WTC11 (cell line): ENCODE measurements around the gene MED26. TPM values are rescaled to one million over a fixed set of nuclear protein-coding genes. Genes with fewer than 3 reads are reported as not detected.

Experiments
- ATAC-seq: fragments of 200-7000 bp; cut with Tn5 transposase; 2 replicates; pipeline ENCODE4 v1.10.0; 2021; ENCODE audit warnings: mild to moderate bottlenecking, moderate library complexity
- CTCF ChIA-PET: fragments of 300-600 bp; sonication (Branson Sonifier 250); formaldehyde crosslinking; loops from one replicate; lab custom pipeline; 2021; ENCODE audit warnings: antibody characterized with exemption; lab: Charles Lee
- POLR2A ChIA-PET: fragments of 350-600 bp; sonication (Branson Sonifier 250); formaldehyde crosslinking; loops from one replicate; lab custom pipeline; 2021; ENCODE audit warnings: antibody characterized with exemption; lab: Charles Lee
- DNase-seq: peaks from one replicate; pipeline ENCODE4 v3.0.0; 2021; ENCODE audit warnings: low spot score
- H3K27ac Mint-ChIP-seq: 2 replicates; pipeline ENCODE4 v1.8.0; 2021; ENCODE audit warnings: mixed read lengths
- H3K27me3 Mint-ChIP-seq: 2 replicates; pipeline ENCODE4 v1.8.0; 2021; ENCODE audit warnings: low read depth, mild to moderate bottlenecking, moderate library complexity, mixed read lengths
- H3K36me3 Mint-ChIP-seq: 2 replicates; pipeline ENCODE4 v1.8.0; 2021; ENCODE audit warnings: mixed read lengths
- H3K4me1 Mint-ChIP-seq: 2 replicates; pipeline ENCODE4 v1.8.0; 2022; ENCODE audit warnings: mixed read lengths
- H3K4me3 Mint-ChIP-seq: 2 replicates; pipeline ENCODE4 v1.8.0; 2021; ENCODE audit warnings: mild to moderate bottlenecking, moderate library complexity, mixed read lengths
- H3K9me3 Mint-ChIP-seq: 2 replicates; pipeline ENCODE4 v1.8.0; 2021; ENCODE audit warnings: mixed read lengths
- ATF1 ChIP-seq: sonication (generic); formaldehyde crosslinking; IDR thresholded peaks from 2 replicates; pipeline ENCODE4 v1.8.1; 2023; ENCODE audit warnings: mild to moderate bottlenecking, moderate library complexity, missing genetic modification reagents
- CREB1 ChIP-seq: sonication (generic); formaldehyde crosslinking; IDR thresholded peaks from 2 replicates; pipeline ENCODE4 v1.8.0; 2023; ENCODE audit warnings: mild to moderate bottlenecking, missing genetic modification reagents
- EMX1 ChIP-seq: fragments of 250-450 bp; sonication (Bioruptor Pico); IDR thresholded peaks from 2 replicates; pipeline ENCODE4 v1.8.0; 2021; ENCODE audit warnings: mild to moderate bottlenecking
- FOXJ3 ChIP-seq: sonication (generic); formaldehyde crosslinking; IDR thresholded peaks from 2 replicates; pipeline ENCODE4 v1.9.0; 2021; ENCODE audit warnings: missing genetic modification reagents, mild to moderate bottlenecking, borderline replicate concordance
- GRHL2 ChIP-seq: fragments of 250-450 bp; sonication (Bioruptor Pico); IDR thresholded peaks from 2 replicates; pipeline ENCODE4 v1.8.0; 2022; ENCODE audit warnings: mild to moderate bottlenecking, moderate library complexity; ENCODE audit not compliant: insufficient replicate concordance, severe bottlenecking
- HMGXB4 ChIP-seq: sonication (generic); formaldehyde crosslinking; IDR thresholded peaks from 2 replicates; pipeline ENCODE4 v1.8.1; 2023; ENCODE audit warnings: mild to moderate bottlenecking, moderate library complexity, missing genetic modification reagents
- MXD4 ChIP-seq: fragments of 250-450 bp; sonication (Bioruptor Pico); IDR thresholded peaks from 2 replicates; pipeline ENCODE4 v1.8.0; 2021; ENCODE audit warnings: mild to moderate bottlenecking, moderate library complexity, borderline replicate concordance
- PRDM15 ChIP-seq: sonication (generic); formaldehyde crosslinking; IDR thresholded peaks from 2 replicates; pipeline ENCODE4 v1.8.0; 2022; ENCODE audit warnings: missing genetic modification reagents
- RELA ChIP-seq: sonication (generic); formaldehyde crosslinking; IDR thresholded peaks from 2 replicates; pipeline ENCODE4 v1.8.1; 2022; ENCODE audit warnings: missing genetic modification reagents, mild to moderate bottlenecking, borderline replicate concordance
- SMAD4 ChIP-seq: sonication (generic); formaldehyde crosslinking; IDR thresholded peaks from 2 replicates; pipeline ENCODE4 v1.8.0; 2022; ENCODE audit warnings: mild to moderate bottlenecking, missing genetic modification reagents
- STAT6 ChIP-seq: sonication (generic); formaldehyde crosslinking; conservative IDR thresholded peaks from 2 replicates; pipeline ENCODE4 v1.8.1; 2023; ENCODE audit warnings: mild to moderate bottlenecking, low read depth, missing genetic modification reagents, moderate library complexity
- TEAD1 ChIP-seq: sonication (generic); formaldehyde crosslinking; IDR thresholded peaks from 2 replicates; pipeline ENCODE4 v1.8.0; 2022; ENCODE audit warnings: mild to moderate bottlenecking, missing genetic modification reagents
- TEAD4 ChIP-seq: sonication (generic); formaldehyde crosslinking; IDR thresholded peaks from 2 replicates; pipeline ENCODE4 v1.8.0; 2022; ENCODE audit warnings: mild to moderate bottlenecking, missing genetic modification reagents
- total RNA-seq: library from RNA; stranded (reverse); gene quantifications from 3 replicates; pipeline ENCODE4 v1.2.3, GENCODE V29; 2021
- TF ChIP-seq, protein P1 (sequence below): fragments of 250-450 bp; sonication (Bioruptor Pico); IDR thresholded peaks from 2 replicates; pipeline ENCODE4 v1.8.0; 2021; ENCODE audit warnings: mild to moderate bottlenecking
- TF ChIP-seq, protein P2 (sequence below): sonication (generic); formaldehyde crosslinking; IDR thresholded peaks from 2 replicates; pipeline ENCODE4 v1.8.1; 2022; ENCODE audit warnings: mild to moderate bottlenecking, missing genetic modification reagents, moderate library complexity, borderline replicate concordance
- TF ChIP-seq, protein P3 (sequence below): fragments of 250-450 bp; sonication (Bioruptor Pico); IDR thresholded peaks from 2 replicates; pipeline ENCODE4 v1.9.0; 2021; ENCODE audit warnings: mild to moderate bottlenecking

MED26 gene
- total RNA-seq, 1 experiment from 2014 or later = 14.2 TPM

GRCh38 chr19:16628183-16628983, at the start of gene MED26 (continued):
- TF ChIP-seq STAT6 (CRISPR knock-in tag) (no peak), TEAD1 (CRISPR knock-in tag) (no peak; the same call in none of the 2 replicates), GRHL2 (CRISPR knock-in tag) (no peak), CREB1 (CRISPR knock-in tag) (0 out of 2 replicates have a peak, but pooled peaks have one; percentile 15), EMX1 (CRISPR knock-in tag) (no peak)
- TF ChIP-seq, protein P1, sequence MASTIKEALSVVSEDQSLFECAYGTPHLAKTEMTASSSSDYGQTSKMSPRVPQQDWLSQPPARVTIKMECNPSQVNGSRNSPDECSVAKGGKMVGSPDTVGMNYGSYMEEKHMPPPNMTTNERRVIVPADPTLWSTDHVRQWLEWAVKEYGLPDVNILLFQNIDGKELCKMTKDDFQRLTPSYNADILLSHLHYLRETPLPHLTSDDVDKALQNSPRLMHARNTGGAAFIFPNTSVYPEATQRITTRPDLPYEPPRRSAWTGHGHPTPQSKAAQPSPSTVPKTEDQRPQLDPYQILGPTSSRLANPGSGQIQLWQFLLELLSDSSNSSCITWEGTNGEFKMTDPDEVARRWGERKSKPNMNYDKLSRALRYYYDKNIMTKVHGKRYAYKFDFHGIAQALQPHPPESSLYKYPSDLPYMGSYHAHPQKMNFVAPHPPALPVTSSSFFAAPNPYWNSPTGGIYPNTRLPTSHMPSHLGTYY (CRISPR knock-in tag) = no peak
- TF ChIP-seq, protein P2, sequence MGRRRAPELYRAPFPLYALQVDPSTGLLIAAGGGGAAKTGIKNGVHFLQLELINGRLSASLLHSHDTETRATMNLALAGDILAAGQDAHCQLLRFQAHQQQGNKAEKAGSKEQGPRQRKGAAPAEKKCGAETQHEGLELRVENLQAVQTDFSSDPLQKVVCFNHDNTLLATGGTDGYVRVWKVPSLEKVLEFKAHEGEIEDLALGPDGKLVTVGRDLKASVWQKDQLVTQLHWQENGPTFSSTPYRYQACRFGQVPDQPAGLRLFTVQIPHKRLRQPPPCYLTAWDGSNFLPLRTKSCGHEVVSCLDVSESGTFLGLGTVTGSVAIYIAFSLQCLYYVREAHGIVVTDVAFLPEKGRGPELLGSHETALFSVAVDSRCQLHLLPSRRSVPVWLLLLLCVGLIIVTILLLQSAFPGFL = no peak

GRCh38 chr19:16677055-16677454, 49.1 kb upstream of the MED26 start:
- Mint-ChIP-seq H3K27me3 (no peaks in the 10 kb centered on the region), H3K4me1 (no peaks in the 10 kb centered on the region), H3K27ac (no peak overlapping the region), H3K9me3 (no peaks in the 10 kb centered on the region), H3K4me3 (no peak overlapping the region), H3K36me3 (peaks cover 25% of the 10 kb centered on the region)
- ATAC-seq (no peak), DNase-seq (no peak)
- ChIA-PET CTCF (interaction anchor here (1.1 kb wide), 1 partner anchor 38 kb away, joined by 5 read pairs; no protein-coding TSS in a partner anchor), POLR2A (interaction anchor here (1.0 kb wide), 1 partner anchor 12 kb away, joined by 4 read pairs; no protein-coding TSS in a partner anchor)
- TF ChIP-seq ATF1 (no peak), RELA (no peak), TEAD4 (CRISPR knock-in tag) (no peak), MXD4 (CRISPR knock-in tag) (no peak), TEAD1 (CRISPR knock-in tag) (no peak), HMGXB4 (no peak), SMAD4 (no peak), FOXJ3 (CRISPR knock-in tag) (no peak), PRDM15 (CRISPR knock-in tag) (no peak)
- TF ChIP-seq, protein P2 = no peak
- TF ChIP-seq, protein P3, sequence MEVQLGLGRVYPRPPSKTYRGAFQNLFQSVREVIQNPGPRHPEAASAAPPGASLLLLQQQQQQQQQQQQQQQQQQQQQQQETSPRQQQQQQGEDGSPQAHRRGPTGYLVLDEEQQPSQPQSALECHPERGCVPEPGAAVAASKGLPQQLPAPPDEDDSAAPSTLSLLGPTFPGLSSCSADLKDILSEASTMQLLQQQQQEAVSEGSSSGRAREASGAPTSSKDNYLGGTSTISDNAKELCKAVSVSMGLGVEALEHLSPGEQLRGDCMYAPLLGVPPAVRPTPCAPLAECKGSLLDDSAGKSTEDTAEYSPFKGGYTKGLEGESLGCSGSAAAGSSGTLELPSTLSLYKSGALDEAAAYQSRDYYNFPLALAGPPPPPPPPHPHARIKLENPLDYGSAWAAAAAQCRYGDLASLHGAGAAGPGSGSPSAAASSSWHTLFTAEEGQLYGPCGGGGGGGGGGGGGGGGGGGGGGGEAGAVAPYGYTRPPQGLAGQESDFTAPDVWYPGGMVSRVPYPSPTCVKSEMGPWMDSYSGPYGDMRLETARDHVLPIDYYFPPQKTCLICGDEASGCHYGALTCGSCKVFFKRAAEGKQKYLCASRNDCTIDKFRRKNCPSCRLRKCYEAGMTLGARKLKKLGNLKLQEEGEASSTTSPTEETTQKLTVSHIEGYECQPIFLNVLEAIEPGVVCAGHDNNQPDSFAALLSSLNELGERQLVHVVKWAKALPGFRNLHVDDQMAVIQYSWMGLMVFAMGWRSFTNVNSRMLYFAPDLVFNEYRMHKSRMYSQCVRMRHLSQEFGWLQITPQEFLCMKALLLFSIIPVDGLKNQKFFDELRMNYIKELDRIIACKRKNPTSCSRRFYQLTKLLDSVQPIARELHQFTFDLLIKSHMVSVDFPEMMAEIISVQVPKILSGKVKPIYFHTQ (CRISPR knock-in tag) = no peak
